GM18868 (cell line): ENCODE results near the gene PHF20.
"Not testable (repeated sequence)": the region's sequence is repeated elsewhere in the genome, so short reads cannot be mapped to it uniquely, and the experiment has no call there.

Source experiments
- ATAC-seq: cut with Tn5 transposase; IDR thresholded peaks from one replicate; pipeline ENCODE4 v1.9.1; 2021; ENCODE audit warnings: mild to moderate bottlenecking, moderate library complexity; ENCODE audit not compliant: unreplicated experiment

Gene PHF20

DNA sequence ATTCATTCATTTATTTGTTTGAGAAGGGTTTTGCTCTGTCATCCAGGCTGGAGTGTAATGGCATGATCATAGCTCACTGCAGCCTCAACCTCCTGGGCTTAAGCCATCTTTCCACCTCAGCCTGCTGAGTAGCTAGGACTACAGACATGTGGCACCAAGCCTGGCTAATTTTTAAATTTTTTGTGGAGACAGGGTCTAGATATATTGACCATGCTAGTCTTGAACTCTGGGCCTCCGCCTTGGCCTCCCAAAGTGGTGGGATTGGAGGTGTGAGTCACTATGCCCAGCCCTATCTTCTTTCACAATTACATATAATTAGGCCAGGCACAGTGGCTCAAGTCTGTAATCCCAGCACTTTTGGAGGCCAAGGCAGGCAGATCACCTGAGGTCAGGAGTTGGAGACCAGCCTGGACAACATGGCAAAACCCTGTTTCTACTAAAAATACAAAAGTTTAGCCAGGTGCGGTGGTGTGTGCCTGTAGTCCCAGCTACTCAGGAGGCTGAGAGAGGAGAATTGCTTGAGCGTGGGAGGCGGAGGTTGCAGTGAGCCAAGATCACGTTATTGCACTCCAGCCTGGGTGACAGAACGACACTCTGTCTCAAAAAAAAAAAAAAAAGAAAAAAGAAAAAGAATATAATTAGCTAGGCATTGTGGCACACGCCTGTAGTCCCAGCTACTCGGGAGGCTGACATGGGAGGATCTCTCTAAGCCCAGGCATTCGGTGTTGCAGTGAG is 110.8 kb downstream of the PHF20 start:
- ATAC-seq = not testable (repeated sequence)

DNA sequence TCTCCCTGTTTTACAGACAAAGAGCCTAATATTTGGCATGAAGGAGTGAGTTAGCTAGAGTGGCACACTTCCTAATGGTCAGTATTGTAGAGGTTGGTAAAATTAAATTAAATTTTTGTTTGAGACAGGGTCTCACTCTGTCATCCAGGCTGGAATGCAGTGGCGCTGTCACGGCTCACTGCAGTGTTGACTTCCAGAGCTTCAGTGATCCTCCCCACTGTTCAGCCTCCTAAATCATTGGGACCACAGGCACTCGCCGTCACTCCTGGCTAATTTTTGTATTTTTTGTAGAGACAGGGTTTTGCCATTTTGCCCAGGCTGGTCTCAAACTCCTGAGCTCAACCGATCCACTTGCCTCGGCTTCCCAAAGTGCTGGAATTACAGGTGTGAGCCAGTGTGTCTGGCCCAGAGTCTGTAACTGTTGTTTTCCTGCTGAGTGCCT is 111.5 kb downstream of the PHF20 start:
- ATAC-seq = no peak

GRCh38 chr20:35883778-35884540 is 112.1 kb downstream of the PHF20 start:
- no peak for ATAC-seq

GRCh38 chr20:35884541-35884865 is 112.7 kb downstream of the PHF20 start:
- ATAC-seq = no peak

GRCh38 chr20:35885212-35885611 is 113.4 kb downstream of the PHF20 start:
- ATAC-seq = no peak

- no peak for ATAC-seq
These were observed 114.7 kb downstream of the PHF20 start for GRCh38 chr20:35886537-35886936.

- no peak for ATAC-seq
These were observed 115.7 kb downstream of the PHF20 start for GRCh38 chr20:35887393-35888064.

DNA sequence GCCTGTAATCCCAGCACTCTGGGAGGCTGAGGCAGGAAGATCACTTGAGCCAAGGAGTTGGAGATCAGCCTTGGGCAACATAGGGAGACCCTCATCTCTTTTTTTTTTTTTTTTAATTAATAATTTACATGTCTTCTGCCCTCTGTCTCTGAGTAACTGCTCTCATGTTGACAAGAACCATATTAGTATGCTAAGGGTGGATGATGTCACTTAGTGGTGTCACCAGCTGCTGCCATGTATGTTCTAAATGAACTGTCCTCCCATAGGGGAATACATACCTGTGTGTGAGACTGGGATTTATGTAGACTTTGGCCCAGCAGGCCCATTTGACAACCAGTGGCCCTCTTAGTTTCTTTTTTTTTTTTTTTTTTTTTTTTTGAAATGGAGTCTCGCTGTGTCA is 116.8 kb downstream of the PHF20 start:
- no peak for ATAC-seq

- no peak for ATAC-seq
These were observed 119.6 kb downstream of the PHF20 start for GRCh38 chr20:35891375-35891774.

DNA sequence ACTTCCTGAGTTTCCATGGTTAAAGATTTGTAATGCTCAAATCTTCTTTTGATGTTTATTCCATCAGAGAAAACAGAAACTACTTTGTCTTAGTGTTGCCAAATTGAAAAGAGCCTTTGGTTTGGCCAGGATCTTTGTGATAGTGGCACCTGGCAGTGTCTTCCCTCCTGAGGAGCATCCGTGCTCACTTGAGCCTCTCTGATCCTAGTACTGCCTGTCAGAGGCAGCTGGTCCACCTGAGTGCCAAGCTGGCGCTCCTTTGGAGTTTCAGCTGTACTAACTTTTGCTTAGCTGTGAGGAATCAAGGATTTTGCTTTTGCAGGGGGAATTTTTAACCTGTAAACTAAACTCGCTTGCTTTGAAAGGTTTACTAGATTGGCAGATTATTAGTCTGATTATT is 121.1 kb downstream of the PHF20 start:
- ATAC-seq = no peak

- ATAC-seq = peak; percentile 74
These were observed 122.1 kb downstream of the PHF20 start for GRCh38 chr20:35893942-35894341.

DNA sequence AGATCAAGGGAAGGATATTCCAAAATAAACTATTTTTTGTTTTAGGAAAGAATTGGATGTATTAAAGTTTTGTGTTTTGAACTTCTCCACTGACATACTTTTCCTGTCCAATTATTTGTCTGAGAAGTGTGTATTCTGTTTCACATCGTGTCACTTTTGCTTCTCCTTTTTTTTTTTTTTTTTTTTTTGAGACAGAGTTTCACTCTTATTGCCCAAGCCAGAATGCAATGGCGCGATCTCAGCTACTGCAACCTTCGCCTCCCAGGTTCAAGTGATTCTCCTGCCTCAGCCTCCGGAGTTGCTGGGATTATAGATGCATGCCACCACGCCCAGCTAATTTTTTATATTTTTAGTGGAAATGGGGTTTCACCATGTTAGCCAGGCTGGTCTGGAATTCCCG is 123.7 kb downstream of the PHF20 start:
- not testable (repeated sequence) for ATAC-seq

GRCh38 chr20:35899064-35899463 is 127.2 kb downstream of the PHF20 start:
- no peak for ATAC-seq

DNA sequence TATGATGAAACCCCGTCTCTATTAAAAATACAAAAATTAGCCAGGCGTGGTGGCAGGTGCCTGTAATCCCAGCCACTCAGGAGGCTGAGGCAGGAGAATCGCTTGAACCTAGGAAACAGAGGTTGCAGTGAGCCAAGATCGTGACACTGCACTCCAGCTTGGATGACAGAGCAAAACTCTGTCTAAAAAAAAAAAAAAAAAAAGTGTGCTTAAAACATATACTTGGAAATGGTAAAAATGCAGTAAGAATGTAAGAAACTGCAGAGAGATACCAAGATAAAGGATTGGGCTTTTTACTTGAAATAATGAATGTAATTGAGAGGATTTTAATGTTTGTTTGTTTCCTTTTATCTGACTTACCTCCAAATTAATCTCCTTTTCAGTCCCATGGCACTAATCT is 129.4 kb downstream of the PHF20 start:
- ATAC-seq = not testable (repeated sequence)

DNA sequence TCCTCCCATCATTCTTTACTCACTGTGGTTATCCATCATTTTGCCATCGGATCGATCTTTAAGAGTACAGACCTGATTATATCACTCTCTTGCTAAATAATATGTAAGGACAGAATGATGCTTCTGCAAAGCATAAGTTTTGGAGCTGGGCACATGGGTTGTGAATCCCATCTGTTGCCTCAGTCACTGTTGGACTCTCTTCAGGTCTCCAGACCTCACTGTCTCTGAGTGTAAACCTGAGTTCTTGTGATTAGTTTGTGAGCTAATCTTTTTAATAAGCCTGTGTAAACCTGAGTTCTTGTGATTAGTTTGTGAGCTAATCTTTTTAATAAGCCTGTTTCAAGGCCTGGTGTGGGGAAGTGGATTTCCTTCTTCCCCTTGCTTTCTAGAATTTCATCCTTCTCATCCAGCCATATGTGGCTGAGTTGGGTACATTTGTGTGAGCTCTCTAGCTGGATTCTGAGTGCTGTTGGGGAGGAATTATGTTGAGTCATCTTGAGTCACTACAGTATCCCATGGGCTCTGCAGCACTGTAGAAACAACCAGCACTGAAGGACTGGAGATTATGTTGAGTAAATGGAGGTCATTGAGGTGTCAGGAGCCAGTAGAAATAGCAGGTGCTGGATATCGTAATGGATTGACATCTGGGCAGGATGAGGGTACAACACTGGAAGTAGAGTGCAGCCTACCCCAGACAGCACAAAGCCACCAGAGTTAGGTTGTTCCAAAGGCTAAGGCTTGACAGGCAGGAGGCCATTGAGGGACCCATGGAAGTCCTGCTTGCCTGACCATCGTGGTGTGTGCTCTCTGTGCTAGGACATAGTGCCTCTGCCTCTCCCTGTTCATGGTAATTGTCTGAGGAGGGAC is 130.1 kb downstream of the PHF20 start:
- no peak for ATAC-seq

DNA sequence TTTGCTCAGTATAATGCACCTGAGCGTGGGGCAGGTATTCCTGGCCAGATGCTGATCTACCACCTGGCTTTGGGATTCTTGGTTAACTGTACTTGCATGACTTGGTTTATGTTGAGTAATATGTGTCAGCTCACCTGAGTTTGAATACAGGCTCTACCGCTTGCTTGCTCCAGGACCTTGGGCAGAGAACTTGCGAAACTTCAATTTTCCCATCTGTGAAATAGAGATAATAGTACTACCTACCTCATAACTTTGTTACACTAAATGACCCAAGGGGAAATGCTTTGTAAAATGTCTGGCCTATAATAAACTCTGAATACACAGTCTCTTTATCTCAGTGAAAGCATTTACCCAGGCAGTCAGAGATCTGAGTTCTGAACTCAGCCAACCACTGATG is 130.7 kb downstream of the PHF20 start:
- ATAC-seq = no peak

GRCh38 chr20:35903843-35904242 is 132.0 kb downstream of the PHF20 start:
- ATAC-seq = no peak

GRCh38 chr20:35904982-35905663 is 133.3 kb downstream of the PHF20 start:
- no peak for ATAC-seq

GRCh38 chr20:35907017-35907701 is 135.3 kb downstream of the PHF20 start:
- no peak for ATAC-seq

DNA sequence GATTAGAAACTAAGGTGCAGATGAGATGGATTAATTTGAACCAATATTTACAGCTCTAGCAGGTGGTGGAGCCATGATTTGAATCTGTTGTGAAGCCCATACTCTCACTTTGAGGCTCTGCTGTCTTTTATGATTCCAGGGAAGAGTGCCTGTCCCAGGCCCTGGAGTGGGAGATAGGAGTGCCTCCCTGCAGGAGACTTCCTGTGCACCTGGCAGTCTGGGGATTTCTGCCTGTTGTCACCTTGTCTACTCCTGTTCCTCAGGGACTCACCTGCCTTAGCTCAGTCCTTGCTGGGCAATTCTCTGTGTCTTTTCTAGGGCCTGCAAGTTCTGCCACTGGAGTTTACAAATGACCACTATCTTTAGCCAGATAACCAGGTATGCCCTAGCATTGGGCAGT is 136.2 kb downstream of the PHF20 start:
- ATAC-seq = no peak
